NCI-H345 treated with DMSO at 0.1 percent for 48 hours (cell line): ENCODE data around the gene CLUH.

Source experiments
- DNase-seq: peaks from one replicate; lab custom pipeline; 2025; ENCODE audit not compliant: unreplicated experiment; lab: John Stamatoyannopoulos, UW

CLUH gene

GRCh38 chr17:2711608-2712299 is at the start of gene CLUH:
Gene CLUH (minus strand): TSS chr17:2711764. CDS start chr17:2711661, 103 bp downstream.
- peak; percentile 45 for DNase-seq

DNA sequence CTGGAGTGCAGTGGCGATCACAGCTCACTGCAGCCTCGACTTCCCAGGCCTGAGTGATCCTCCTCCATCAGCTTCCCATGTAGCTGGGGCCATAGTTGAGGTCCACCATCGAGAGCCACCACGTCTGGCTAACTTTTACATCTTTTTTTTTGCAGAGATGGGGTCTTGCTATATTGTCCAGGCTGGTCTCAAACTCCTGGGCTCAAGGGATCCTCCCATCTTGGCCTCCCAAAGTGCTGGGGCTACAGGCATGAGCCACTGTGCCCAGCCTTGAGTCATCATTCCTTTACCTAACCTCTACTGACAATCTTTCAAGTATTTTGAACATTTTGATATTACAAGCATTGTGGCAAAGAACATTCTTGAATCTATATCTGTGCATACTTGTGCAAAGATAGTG is 47.3 kb upstream of the CLUH start:
- DNase-seq: no peak

DNA sequence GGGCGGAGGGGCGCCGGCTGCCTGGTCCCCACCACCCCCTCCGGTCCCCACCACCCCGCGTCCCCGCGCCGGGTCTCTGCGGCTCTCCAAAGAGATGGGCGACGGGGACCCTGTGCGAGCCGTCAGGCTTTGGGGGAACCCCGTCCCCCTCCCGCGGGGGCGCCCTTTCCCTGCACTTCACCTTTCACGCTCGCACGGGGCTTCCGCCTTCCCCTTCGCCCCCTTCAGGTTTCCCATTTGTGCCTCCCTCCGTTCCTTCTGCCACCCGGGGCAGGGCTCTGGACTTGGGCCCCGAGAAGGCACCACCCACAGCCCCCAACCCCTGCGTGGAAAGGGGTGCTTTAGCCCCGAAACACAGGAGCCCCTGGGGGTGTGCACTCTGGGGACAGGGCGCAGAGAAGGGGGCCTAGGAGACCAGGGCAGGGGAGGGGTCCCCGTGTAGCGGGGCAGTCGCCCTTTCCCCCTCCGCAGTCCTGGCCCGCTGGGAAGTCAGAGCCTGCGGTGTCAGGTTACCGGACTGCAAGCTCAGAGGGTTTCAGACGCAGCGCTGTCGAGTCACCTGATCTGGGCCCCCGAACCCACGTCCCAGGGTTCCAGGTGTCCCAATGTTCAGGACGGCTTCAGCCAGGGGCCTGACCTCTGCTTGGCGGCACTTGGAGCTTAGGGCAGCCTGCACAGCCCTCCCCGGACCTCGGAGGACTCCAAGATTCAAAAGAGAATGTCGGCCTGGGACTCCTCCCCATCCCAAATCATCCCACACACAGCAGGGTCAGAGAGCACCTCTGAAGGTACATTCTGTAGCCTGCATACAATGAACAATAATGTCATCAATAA is 44.5 kb upstream of the CLUH start:
- DNase-seq: no peak

- no peak for DNase-seq
Observed at GRCh38 chr17:2751491-2751890, 39.9 kb upstream of the CLUH start.

DNA sequence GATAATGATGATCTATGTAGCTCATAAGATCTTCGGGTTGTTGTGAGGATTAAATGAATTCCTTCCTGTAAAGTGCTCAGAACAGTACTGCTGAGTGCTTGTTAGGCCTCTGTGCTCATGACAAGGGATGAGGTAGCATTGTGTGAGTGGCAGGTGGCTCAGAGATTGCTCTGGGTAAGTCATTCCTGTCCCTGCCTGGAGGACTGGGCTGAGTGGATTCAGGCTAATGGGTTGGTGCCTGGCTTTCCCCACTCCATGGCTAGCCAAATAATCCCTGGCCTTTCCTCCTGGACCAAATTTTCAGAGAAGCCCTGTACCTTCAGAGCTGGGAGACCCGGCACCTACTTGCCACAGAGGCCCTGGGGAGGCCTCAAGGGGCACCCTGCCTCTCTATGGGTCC is 39.2 kb upstream of the CLUH start:
- no peak for DNase-seq

GRCh38 chr17:2749784-2750181 is 38.2 kb upstream of the CLUH start:
- DNase-seq: no peak

DNA sequence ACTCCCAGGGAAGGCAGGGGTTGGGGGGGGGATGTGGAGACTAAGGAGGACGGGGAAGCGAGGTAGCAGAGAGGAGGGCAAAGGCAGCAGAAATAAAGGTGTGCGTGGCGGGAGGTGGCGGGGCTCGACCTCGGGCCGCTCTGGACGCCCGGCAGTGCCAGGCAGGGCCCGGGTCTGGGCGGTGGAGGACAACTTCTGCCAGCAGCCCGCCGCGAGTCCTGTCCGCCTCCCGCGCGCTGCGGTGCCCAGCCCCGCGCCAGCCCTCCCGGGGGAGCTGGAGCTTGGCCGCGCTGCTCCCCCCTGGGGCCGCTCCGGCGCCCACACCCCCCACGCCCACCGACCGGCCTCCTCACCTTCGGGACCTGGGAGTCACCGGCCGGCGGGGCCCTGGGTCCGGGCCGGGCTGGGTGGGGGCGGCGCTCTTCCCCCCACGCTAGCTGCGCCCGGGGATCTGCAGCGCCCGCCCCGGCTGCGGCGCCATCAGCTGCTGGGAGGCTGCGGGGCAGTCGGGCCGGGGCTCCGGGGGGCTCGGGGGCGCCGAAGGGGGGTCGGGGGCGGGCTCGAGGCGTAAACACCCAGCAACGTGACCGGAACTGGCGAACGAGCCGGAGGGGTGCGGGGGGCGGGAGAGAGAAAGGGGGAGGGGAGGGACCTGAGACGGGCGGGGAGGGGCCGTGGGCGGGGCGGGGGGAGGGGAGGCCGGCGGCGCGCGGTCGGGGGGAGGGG is 37.7 kb upstream of the CLUH start, which contains the start of gene CCDC92B:
CCDC92B (minus strand) TSS at position 595 of the 726 bp plus-strand sequence. CDS start 14,507 bp downstream, outside the sequence.
- no peak for DNase-seq

DNA sequence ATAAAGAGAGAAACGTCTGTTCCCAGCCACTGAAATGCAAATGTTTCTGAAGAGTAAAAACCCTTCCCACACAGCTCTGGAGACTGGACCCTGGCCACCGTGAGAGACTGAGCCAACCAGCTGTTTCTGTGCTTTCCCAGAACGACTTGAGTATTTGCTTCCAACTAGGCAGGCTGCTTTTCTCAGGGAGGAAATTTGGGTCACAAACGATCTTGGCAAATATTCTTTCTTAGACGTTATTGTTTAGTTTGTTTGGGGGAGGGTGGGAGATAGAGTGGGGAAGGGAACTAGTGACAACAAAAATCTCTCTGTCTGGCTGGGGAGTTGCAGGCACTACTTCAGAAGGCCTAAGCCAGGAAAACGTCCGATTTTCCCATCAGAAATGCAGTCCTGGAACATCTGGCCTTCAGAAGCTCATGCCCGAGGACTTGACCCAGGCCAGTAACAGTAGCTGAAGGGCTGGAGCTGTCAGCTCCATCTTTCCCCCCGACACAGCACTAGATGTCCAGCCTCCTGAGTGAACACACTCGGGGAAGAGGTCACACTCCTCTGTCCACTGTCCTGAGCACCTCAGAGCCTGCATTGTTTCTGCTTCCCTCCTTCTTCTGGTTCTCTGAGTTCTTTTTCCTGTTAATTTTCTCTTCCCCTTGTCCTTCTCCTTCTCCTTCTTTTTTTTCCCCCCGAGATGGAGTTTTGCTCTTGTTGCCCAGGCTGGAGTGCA is 33.9 kb upstream of the CLUH start:
- DNase-seq: no peak

DNA sequence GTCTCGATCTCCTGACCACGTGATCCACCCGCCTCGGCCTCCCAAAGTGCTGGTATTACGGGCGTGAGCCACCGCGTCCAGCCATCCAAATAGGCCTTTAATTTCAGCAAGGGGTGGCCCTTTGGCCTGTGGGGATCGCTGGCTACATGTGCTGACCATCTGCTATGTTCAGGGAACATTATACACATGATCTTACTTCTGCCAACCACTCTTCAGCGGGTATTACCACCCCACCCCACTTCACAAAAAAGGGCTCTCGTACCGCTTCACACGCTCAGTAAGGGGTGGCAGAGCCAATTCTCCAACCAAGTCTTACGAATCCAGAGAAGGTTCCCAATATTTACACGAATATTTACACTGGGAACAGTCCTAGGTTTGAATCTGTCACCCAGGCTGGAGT is 26.1 kb upstream of the CLUH start:
- no peak for DNase-seq

GRCh38 chr17:2736956-2737355 is 25.4 kb upstream of the CLUH start:
- DNase-seq: no peak

GRCh38 chr17:2735896-2736295 is 24.3 kb upstream of the CLUH start:
- DNase-seq: no peak

- DNase-seq: no peak
Observed at GRCh38 chr17:2734939-2735338, 23.4 kb upstream of the CLUH start.

DNA sequence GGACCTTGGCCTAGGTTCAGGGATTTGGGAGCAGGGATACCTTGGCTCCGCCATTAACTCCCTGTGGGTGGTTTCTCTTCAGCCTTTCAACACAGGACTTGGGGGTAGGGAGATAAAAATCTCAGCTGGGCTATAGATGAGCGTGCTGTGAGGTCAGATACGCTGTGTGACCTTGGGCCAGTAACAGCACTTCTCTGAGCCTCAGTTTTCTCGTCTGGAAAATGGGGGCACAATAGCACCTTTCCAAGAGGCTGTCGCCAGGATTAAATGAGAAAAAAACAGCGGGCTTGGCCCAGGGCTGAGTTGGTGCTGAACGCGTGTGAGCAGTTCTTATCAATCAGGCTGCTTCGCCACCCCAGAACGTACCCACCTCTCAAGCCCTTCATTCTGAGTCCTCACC is 20.2 kb upstream of the CLUH start:
- DNase-seq: no peak

DNA sequence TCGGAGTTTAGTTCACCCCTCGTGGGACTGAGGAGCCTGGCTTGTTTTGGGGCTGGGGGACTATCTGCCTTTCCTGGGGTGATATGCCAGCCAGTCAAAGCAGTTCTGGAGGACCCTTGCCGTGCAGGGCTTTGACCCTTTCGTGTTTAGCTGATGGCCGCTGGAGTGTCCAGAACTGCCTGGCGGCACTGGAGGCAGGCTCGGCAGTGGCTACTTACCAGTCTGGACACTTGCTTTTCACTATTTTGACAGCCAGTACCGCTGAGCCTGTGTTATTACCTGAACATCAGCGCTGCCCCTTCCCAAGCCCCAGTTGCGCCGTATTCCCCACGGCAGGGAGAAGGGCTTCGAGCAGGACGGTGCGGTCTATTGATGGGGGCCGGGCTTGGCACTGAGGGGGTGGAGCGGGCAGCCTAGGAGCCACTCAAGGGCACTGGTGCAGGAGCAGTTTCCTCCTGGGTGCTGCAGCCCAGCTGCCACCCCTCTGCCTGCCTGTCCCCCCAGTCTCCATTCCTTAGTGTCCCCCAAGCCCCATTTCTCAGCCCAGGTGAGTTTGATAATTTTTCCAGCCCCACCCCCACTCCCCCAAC is 19.3 kb upstream of the CLUH start:
- no peak for DNase-seq

- no peak for DNase-seq
Observed at GRCh38 chr17:2724784-2725164, 13.2 kb upstream of the CLUH start.

DNA sequence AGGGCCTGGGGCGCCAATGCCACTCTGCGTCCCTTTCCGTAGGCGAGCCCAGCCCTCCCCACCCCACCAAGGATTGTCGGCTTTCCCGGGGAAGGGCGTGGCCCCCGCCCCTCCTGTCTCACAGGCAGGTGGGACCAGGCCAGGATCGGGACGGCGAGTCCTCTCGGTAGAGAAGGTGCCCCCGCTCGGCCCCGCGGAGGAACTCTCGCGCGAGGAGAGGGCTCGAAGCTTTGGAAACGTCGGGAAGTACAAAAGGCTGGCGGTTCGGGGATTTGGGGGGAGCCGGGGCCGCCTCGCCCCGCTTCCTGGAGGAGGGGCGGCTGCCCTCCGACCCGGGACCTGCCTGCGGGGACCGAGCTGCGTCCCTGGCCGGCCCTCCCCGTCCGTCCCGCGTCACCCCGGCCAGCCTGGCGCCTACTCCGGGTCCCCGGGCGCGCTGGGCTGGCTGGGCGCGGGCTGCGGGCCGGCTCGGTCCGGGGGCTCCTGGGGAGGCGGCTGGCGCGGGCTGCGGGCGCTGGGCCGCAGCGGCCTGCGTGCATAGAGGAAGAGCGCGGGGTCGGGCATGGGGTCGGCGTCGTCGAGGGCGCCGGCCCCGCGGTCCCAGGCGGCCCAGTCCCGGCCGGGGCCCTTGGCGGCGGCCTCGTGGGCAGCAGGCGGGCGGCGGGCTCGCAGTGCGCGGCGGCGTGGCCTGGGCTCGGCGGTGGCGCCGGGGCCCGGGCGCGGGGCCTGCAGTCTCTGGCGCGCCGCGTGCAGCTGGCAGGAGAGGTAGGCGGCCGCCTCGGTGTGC is 12.6 kb upstream of the CLUH start:
- DNase-seq: no peak

- DNase-seq: no peak
Observed at GRCh38 chr17:2723505-2723996, 12.0 kb upstream of the CLUH start.

- DNase-seq: no peak
Observed at GRCh38 chr17:2722611-2723010, 11.0 kb upstream of the CLUH start.

- no peak for DNase-seq
Observed at GRCh38 chr17:2721603-2722002, 10.0 kb upstream of the CLUH start.

- DNase-seq: no peak
Observed at GRCh38 chr17:2719861-2720260, 8.3 kb upstream of the CLUH start.
